Kidney (tissue), 14 donors: ENCODE measurements around the gene GLS. TPM values are rescaled to one million over a fixed set of nuclear protein-coding genes. Genes with fewer than 3 reads are reported as not detected.

ENCODE experiments used
- DNase-seq, 5 donors: peaks; one replicate each; pipeline ENCODE4 v3.0.0-alpha.2; 2013 to 2020
- FAIRE-seq: peaks from 2 replicates; lab custom pipeline; 2012; peaks lifted over from hg19 to GRCh38; lab: Jason Lieb, UNC
- H3K27ac ChIP-seq, 2 donors: one replicate each; pipeline ENCODE4 v1.7.0; 2013; ENCODE audit warnings: low read depth in 2 of 2, low read length in 2 of 2, inconsistent platforms in 1 of 2
- H3K27me3 ChIP-seq: one replicate; pipeline ENCODE4 v1.7.1; 2013; ENCODE audit warnings: low read length, inconsistent platforms; ENCODE audit not compliant: control insufficient read depth, insufficient read depth
- H3K36me3 ChIP-seq, 3 donors: one replicate each; pipeline versions ENCODE4 v1.7.0 to v1.7.1; 2013; ENCODE audit warnings: low read length in 3 of 3, control low read depth in 1 of 3, inconsistent platforms in 1 of 3; ENCODE audit not compliant: insufficient read depth in 3 of 3, control insufficient read depth in 2 of 3
- H3K4me1 ChIP-seq, 3 donors: one replicate each; pipeline versions ENCODE4 v1.7.0 to v1.7.1; 2013; ENCODE audit warnings: low read length in 3 of 3, inconsistent platforms in 1 of 3, low read depth in 1 of 3; ENCODE audit not compliant: control insufficient read depth in 2 of 3, insufficient read depth in 2 of 3
- H3K4me3 ChIP-seq, 3 donors: one replicate each; pipeline versions ENCODE4 v1.7.0 to v1.8.1; 2013; ENCODE audit warnings: low read length in 3 of 3, control low read depth in 1 of 3, inconsistent platforms in 1 of 3
- H3K9ac ChIP-seq, 3 donors: one replicate each; pipeline versions ENCODE4 v1.7.0 to v1.7.1; 2013; ENCODE audit warnings: low read length in 3 of 3, control low read depth in 1 of 3, inconsistent platforms in 1 of 3
- H3K9me3 ChIP-seq, 3 donors: one replicate each; pipeline versions ENCODE4 v1.7.0 to v1.7.1; 2013; ENCODE audit warnings: low read length in 3 of 3, control low read depth in 1 of 3, inconsistent platforms in 1 of 3; ENCODE audit not compliant: control insufficient read depth in 2 of 3, insufficient read depth in 1 of 3
- CTCF ChIP-seq: IDR thresholded peaks from 3 replicates; pipeline ENCODE4 v1.5.1; 2012; ENCODE audit warnings: mild to moderate bottlenecking, moderate library complexity, borderline replicate concordance; ENCODE audit not compliant: insufficient read depth; ENCODE audit errors: extremely low read depth
- intact Hi-C: fragments of 100-400 bp; cut with DNase I; formaldehyde crosslinking; loops from one replicate; pipeline ENCODE4 v1.11.1; 2022
- polyA plus RNA-seq: library from polyadenylated mRNA; stranded (reverse); fragments of 350-450 nt; fragmentation: Illumina TruSeq; extraction: RNeasy Lipid Tissue Mini Kit (QIAGEN cat#74804); gene quantifications from one replicate; pipeline ENCODE4 v1.2.3, GENCODE V29; 2014; ENCODE audit warnings: low read depth, low replicate concordance; ENCODE audit not compliant: insufficient read depth
- total RNA-seq: library from RNA; stranded (reverse); fragmentation: NEBNext Ultra II Directional; extraction: Animal tissue kit (Norgen Biotek cat#: 25700); gene quantifications from one replicate; pipeline ENCODE4 v1.2.1, GENCODE V29; 2021
- donor health status: control.
- donor health status: control.
- donor health status: control.
- donor health status: control.
- donor health status: control.
- donor health status: DM: yes; HTN: yes; CAD: no.
- donor health status: Normal renal cell carcinoma (clear cell type).

The GLS gene
- total and polyA plus RNA-seq, 2 donors from 2014 or later = 196 to 230 TPM

GRCh38 chr2:190987116-190987515 is 106.5 kb downstream of the GLS start:
- intact Hi-C loops = no loop called here
- no peaks in the 10 kb centered on the region for H3K9me3 ChIP-seq
- no peak overlapping the region for H3K27ac ChIP-seq
- no peak overlapping the region for H3K9ac ChIP-seq
- H3K4me1 ChIP-seq = no peaks in the 10 kb centered on the region
- DNase-seq = no peak
- peaks cover 8 to 83% (median 56%) of the 10 kb centered on the region in 3 donors for H3K36me3 ChIP-seq
- no peak for FAIRE-seq
- TF ChIP-seq CTCF = no peak
- no peaks in the 10 kb centered on the region for H3K27me3 ChIP-seq
- H3K4me3 ChIP-seq = no peak overlapping the region

- H3K4me1 ChIP-seq = no peaks in the 10 kb centered on the region
- H3K4me3 ChIP-seq = no peak overlapping the region
- no peak for TF ChIP-seq CTCF
- DNase-seq (no peak), FAIRE-seq (no peak)
- H3K9me3 ChIP-seq = no peaks in the 10 kb centered on the region
- intact Hi-C loops = no loop called here
- H3K9ac ChIP-seq = no peak overlapping the region
- peaks cover 6 to 78% (median 53%) of the 10 kb centered on the region in 3 donors for H3K36me3 ChIP-seq
- no peak overlapping the region for H3K27ac ChIP-seq
- H3K27me3 ChIP-seq = no peaks in the 10 kb centered on the region
Observed at GRCh38 chr2:190987938-190988337, 107.3 kb downstream of the GLS start.

GRCh38 chr2:190988910-190989309 is 108.3 kb downstream of the GLS start:
- H3K9ac ChIP-seq = no peak overlapping the region
- DNase-seq = no peak
- FAIRE-seq = no peak
- H3K27ac ChIP-seq = no peak overlapping the region
- H3K36me3 ChIP-seq = peaks cover 3 to 77% (median 56%) of the 10 kb centered on the region in 3 donors
- intact Hi-C loops = no loop called here
- no peaks in the 10 kb centered on the region for H3K9me3 ChIP-seq
- H3K4me1 ChIP-seq = no peaks in the 10 kb centered on the region
- H3K4me3 ChIP-seq = no peak overlapping the region
- H3K27me3 ChIP-seq = no peaks in the 10 kb centered on the region
- TF ChIP-seq CTCF = no peak

GRCh38 chr2:190990132-190990531 is 109.5 kb downstream of the GLS start:
- no peak for TF ChIP-seq CTCF
- no peaks in the 10 kb centered on the region for H3K4me1 ChIP-seq
- FAIRE-seq = no peak
- no peak overlapping the region for H3K4me3 ChIP-seq
- H3K27ac ChIP-seq = no peak overlapping the region
- no peak overlapping the region for H3K9ac ChIP-seq
- peak in 2 of 5 donors; percentile 14 to 17 for DNase-seq
- H3K36me3 ChIP-seq = peaks cover 4 to 74% (median 53%) of the 10 kb centered on the region in 3 donors
- intact Hi-C loops = no loop called here
- no peaks in the 10 kb centered on the region for H3K9me3 ChIP-seq
- no peaks in the 10 kb centered on the region for H3K27me3 ChIP-seq
